Keratinocyte (primary cell): ENCODE measurements around the gene RNF125. TPM values are rescaled to one million over a fixed set of nuclear protein-coding genes. Genes with fewer than 3 reads are reported as not detected.

Source experiments
- DNase-seq: peaks from one replicate; pipeline ENCODE4 v3.0.0-alpha.2; 2011; ENCODE audit warnings: low read depth, missing footprints, low spot score
- FAIRE-seq: peaks from 2 replicates; lab custom pipeline; 2011; peaks lifted over from hg19 to GRCh38; lab: Jason Lieb, UNC
- H2AFZ ChIP-seq: 2 replicates; pipeline ENCODE4 v1.6.0; 2012; ENCODE audit warnings: low read length, control low read depth, inconsistent platforms; ENCODE audit not compliant: control insufficient read depth
- H3K27ac ChIP-seq: 2 replicates; pipeline ENCODE4 v1.5.1; 2011; ENCODE audit warnings: low read length; ENCODE audit not compliant: control insufficient read depth, insufficient read depth
- H3K27me3 ChIP-seq: 3 replicates; pipeline ENCODE4 v1.6.0; 2011; ENCODE audit warnings: low read length; ENCODE audit not compliant: control insufficient read depth, insufficient read depth; ENCODE audit errors: extremely low read depth
- H3K36me3 ChIP-seq, 2 experiments: 2 replicates in 1 of 2; 3 replicates in 1 of 2; pipeline ENCODE4 v1.5.1; 2011; ENCODE audit warnings: low read length in 2 of 2, mild to moderate bottlenecking in 1 of 2; ENCODE audit not compliant: control insufficient read depth in 2 of 2, insufficient read depth in 2 of 2; ENCODE audit errors: extremely low read depth in 1 of 2
- H3K4me1 ChIP-seq: 3 replicates; pipeline ENCODE4 v1.5.1; 2011; ENCODE audit warnings: low read length; ENCODE audit not compliant: control insufficient read depth, insufficient read depth; ENCODE audit errors: extremely low read depth
- H3K4me2 ChIP-seq: 3 replicates; pipeline ENCODE4 v1.6.0; 2011; ENCODE audit warnings: low read depth, low read length; ENCODE audit not compliant: control insufficient read depth, insufficient read depth; ENCODE audit errors: extremely low read depth
- H3K4me3 ChIP-seq, 3 experiments: fragments of 200-600 bp in 1 of 3; sonication (generic) in 1 of 3; 2 replicates in 2 of 3; 3 replicates in 1 of 3; pipeline ENCODE4 v1.5.1; 2011 to 2016; ENCODE audit warnings: low read length in 3 of 3, mild to moderate bottlenecking in 3 of 3, control low read depth in 2 of 3, inconsistent platforms in 1 of 3, low read depth in 1 of 3, mixed read lengths in 1 of 3, mixed run types in 1 of 3, moderate library complexity in 1 of 3; ENCODE audit not compliant: control insufficient read depth in 2 of 3, insufficient read depth in 2 of 3; ENCODE audit errors: extremely low read depth in 1 of 3
- H3K79me2 ChIP-seq: 2 replicates; pipeline ENCODE4 v1.6.0; 2012; ENCODE audit warnings: low read length; ENCODE audit not compliant: control insufficient read depth, insufficient read depth
- H3K9ac ChIP-seq: 3 replicates; pipeline ENCODE4 v1.6.0; 2011; ENCODE audit warnings: low read length; ENCODE audit not compliant: control insufficient read depth, insufficient read depth; ENCODE audit errors: extremely low read depth
- H3K9me1 ChIP-seq: 3 replicates; pipeline ENCODE4 v1.6.0; 2011; ENCODE audit warnings: low read length; ENCODE audit not compliant: control insufficient read depth, insufficient read depth; ENCODE audit errors: extremely low read depth
- H3K9me3 ChIP-seq: 2 replicates; pipeline ENCODE4 v1.5.1; 2012; ENCODE audit warnings: low read depth, low read length; ENCODE audit not compliant: control insufficient read depth
- H4K20me1 ChIP-seq: 3 replicates; pipeline ENCODE4 v1.6.0; 2011; ENCODE audit warnings: low read length; ENCODE audit not compliant: control insufficient read depth, insufficient read depth; ENCODE audit errors: extremely low read depth
- EZH2 ChIP-seq: IDR thresholded peaks from one replicate; pipeline ENCODE4 v1.6.1; 2012; ENCODE audit warnings: inconsistent platforms, mild to moderate bottlenecking, low read length, moderate library complexity
- dilution Hi-C: fragments of 300-500 bp; cut with MboI; formaldehyde crosslinking; loops from one replicate; pipeline ENCODE4 v1.7.0; 2020; ENCODE audit warnings: low sequenced_read_pairs; ENCODE audit not compliant: extremely low pct_ligation_motif_present
- polyA plus RNA-seq, 5 experiments: library from polyadenylated mRNA; depleted of rRNA in 3 of 5; stranded (reverse) in 3 of 5; stranded (forward) in 1 of 5; unstranded in 1 of 5; fragments of >200 nt; gene quantifications; 1 replicate in 1 of 5; 2 replicates in 3 of 5; 3 replicates in 1 of 5; pipeline versions ENCODE4 v1.2.1 to v1.2.3, GENCODE V29; 2011 to 2012; ENCODE audit warnings: missing spikeins in 2 of 5, low read depth in 1 of 5, low replicate concordance in 1 of 5
- TF ChIP-seq, protein P1 (sequence below), 3 experiments: IDR thresholded peaks in 1 of 3; conservative IDR thresholded peaks in 1 of 3; optimal IDR thresholded peaks in 1 of 3; 2 replicates in 2 of 3; 3 replicates in 1 of 3; pipeline versions ENCODE3 to v1.5.1; 2011; ENCODE audit warnings: low read length in 3 of 3, mild to moderate bottlenecking in 3 of 3, moderate library complexity in 2 of 3, control low read depth in 1 of 3, inconsistent platforms in 1 of 3; ENCODE audit not compliant: insufficient read depth in 2 of 3; ENCODE audit errors: extremely low read depth in 1 of 3

RNF125 gene
- polyA plus RNA-seq, 1 donor (not counting 4 experiments of a cell fraction or from before 2014, with no cell fraction given), result 4.5 TPM

DNA sequence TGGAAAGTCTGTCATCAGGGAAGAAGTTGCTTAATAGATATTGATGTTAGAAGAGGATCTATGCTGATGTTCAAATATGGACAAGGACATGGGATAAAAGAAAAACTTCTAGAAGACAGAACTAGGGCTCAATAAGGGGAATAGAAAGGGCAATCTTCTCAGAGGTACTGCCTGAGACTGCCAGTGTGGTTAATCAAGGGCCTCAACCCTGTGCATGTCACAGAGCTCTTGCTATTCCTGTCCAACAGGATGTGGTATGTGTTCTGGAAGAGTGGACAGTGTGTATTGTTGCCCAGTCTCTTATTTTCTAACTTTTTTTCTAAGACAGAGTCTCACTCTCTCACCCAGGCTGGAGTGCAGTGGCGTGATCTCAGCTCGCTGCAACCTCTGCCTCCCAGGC lies 27.8 kb upstream of the RNF125 start:
- Histone ChIP-seq H3K9me1 (no peaks in the 10 kb centered on the region), H3K4me2 (no peak overlapping the region), H3K4me3 (no peak overlapping the region), H3K9ac (no peak overlapping the region), H3K27me3 (no peaks in the 10 kb centered on the region), H4K20me1 (no peaks in the 10 kb centered on the region), H3K4me1 (no peaks in the 10 kb centered on the region), H3K79me2 (no peaks in the 10 kb centered on the region), H3K27ac (no peak overlapping the region), H2AFZ (no peak overlapping the region), H3K36me3 (no peaks in the 10 kb centered on the region), H3K9me3 (no peaks in the 10 kb centered on the region)
- TF ChIP-seq, protein P1, sequence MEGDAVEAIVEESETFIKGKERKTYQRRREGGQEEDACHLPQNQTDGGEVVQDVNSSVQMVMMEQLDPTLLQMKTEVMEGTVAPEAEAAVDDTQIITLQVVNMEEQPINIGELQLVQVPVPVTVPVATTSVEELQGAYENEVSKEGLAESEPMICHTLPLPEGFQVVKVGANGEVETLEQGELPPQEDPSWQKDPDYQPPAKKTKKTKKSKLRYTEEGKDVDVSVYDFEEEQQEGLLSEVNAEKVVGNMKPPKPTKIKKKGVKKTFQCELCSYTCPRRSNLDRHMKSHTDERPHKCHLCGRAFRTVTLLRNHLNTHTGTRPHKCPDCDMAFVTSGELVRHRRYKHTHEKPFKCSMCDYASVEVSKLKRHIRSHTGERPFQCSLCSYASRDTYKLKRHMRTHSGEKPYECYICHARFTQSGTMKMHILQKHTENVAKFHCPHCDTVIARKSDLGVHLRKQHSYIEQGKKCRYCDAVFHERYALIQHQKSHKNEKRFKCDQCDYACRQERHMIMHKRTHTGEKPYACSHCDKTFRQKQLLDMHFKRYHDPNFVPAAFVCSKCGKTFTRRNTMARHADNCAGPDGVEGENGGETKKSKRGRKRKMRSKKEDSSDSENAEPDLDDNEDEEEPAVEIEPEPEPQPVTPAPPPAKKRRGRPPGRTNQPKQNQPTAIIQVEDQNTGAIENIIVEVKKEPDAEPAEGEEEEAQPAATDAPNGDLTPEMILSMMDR (optimal IDR thresholded peaks at IDR 0.05 in 1 of 3, IDR thresholded peaks at IDR 0.05 in 1 of 3, conservative IDR thresholded peaks at IDR 0.05 in 1 of 3; ENCODE audit: extremely low read depth in 1 of 3, insufficient read depth in 2 of 3, low read length in 3 of 3), result no peak
- TF ChIP-seq EZH2, result no peak
- no peak for DNase-seq
- dilution Hi-C loops, result no loop called here
- no peak for FAIRE-seq

DNA sequence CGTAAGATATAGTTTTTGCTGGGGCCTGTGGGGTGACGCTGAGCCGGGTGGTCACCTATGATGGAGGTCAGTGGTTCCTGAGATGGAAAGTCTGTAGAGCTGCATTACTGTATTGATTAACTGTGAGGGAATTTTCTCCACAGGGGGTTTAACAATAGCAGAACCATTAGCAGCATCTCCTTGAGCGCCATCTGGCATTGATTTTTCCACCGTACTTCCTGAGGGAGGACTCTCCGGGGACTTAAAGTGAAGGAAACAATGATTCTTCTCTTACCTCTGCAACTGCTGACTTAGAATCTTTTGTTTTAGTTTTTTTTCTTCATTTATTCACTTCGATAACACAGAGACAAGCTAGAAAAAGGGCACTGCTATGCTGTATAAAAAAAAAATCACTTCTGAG lies 22.6 kb upstream of the RNF125 start:
- Histone ChIP-seq H3K4me3 (no peak overlapping the region), H3K9me1 (no peaks in the 10 kb centered on the region), H3K9me3 (no peaks in the 10 kb centered on the region), H2AFZ (no peak overlapping the region), H3K4me2 (no peak overlapping the region), H3K36me3 (no peaks in the 10 kb centered on the region), H4K20me1 (no peaks in the 10 kb centered on the region), H3K79me2 (no peaks in the 10 kb centered on the region), H3K9ac (no peak overlapping the region), H3K27me3 (no peaks in the 10 kb centered on the region), H3K4me1 (no peaks in the 10 kb centered on the region), H3K27ac (no peak overlapping the region)
- dilution Hi-C loops, result no loop called here
- no peak for DNase-seq
- no peak for FAIRE-seq
- no peak for TF ChIP-seq EZH2
- TF ChIP-seq, protein P1 (optimal IDR thresholded peaks at IDR 0.05 in 1 of 3, IDR thresholded peaks at IDR 0.05 in 1 of 3, conservative IDR thresholded peaks at IDR 0.05 in 1 of 3; ENCODE audit: extremely low read depth in 1 of 3, insufficient read depth in 2 of 3, low read length in 3 of 3), result no peak
